ENCODE measurements around the gene NOP56.

DNA sequence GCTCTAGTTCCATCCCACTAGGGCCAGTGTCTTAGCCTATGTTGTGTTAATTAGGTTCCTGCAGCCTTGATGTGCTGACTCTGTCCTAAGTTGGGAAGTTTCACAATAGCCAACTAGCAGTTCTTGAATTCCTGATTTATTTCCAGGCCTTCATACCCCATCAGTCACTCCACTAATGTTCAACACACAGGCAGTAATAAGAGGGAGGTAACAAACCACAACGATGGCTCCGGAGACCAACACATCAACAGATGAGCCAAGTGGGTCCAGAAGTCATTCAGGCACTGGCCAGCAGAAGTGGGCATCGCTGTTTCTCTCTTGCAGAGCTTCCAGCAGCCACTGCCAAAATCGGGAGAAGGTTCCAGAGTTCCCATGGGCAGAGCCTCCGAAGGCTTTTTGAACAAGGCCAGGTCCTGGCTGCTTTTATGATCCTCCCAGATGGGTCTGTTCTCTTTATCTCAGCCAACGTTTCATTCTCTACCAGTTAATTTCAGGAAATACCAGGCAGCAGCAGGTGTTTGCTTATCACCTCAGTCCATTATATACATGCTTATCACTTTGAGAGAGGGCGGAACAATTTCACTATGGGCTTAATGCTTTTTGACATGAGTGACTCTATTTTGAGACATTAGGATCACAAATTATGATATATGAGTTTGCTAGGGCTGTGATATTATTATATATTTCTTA, 48.5 kb upstream of the NOP56 start:
- TF ChIP-seq, protein P1, sequence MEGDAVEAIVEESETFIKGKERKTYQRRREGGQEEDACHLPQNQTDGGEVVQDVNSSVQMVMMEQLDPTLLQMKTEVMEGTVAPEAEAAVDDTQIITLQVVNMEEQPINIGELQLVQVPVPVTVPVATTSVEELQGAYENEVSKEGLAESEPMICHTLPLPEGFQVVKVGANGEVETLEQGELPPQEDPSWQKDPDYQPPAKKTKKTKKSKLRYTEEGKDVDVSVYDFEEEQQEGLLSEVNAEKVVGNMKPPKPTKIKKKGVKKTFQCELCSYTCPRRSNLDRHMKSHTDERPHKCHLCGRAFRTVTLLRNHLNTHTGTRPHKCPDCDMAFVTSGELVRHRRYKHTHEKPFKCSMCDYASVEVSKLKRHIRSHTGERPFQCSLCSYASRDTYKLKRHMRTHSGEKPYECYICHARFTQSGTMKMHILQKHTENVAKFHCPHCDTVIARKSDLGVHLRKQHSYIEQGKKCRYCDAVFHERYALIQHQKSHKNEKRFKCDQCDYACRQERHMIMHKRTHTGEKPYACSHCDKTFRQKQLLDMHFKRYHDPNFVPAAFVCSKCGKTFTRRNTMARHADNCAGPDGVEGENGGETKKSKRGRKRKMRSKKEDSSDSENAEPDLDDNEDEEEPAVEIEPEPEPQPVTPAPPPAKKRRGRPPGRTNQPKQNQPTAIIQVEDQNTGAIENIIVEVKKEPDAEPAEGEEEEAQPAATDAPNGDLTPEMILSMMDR (IDR thresholded peaks at IDR 0.05), result no peak
- TF ChIP-seq POLR2A (IDR thresholded peaks at IDR 0.05), result no peak
